LNCAP (cell line): ENCODE results near the gene SHH.

Source experiments
- TF ChIP-seq, protein P1 (sequence below): fragments of 450-650 bp; IDR thresholded peaks from 2 replicates; pipeline ENCODE4 v1.5.1; 2017; ENCODE audit warnings: mild to moderate bottlenecking

The SHH gene

DNA sequence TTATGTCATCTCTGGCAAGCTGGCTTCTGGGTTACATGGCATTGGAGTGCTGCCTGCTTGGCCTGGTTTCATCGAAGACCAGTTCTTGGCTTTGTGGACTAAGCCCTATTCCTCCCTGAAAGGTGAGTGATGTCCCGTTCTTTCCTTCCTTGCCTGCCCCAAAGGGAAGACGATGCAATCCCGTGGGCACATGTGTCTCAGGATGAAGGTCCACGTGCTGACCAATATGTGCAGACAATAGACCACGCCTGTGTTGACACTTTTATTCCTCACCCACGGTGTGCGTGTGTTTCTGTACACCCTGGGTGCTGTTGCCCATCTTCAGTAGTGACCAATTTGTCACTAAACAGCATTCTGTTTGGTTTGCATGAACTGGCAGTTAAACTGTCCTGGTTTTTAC is 28.6 kb upstream of the SHH start:
- TF ChIP-seq, protein P1, sequence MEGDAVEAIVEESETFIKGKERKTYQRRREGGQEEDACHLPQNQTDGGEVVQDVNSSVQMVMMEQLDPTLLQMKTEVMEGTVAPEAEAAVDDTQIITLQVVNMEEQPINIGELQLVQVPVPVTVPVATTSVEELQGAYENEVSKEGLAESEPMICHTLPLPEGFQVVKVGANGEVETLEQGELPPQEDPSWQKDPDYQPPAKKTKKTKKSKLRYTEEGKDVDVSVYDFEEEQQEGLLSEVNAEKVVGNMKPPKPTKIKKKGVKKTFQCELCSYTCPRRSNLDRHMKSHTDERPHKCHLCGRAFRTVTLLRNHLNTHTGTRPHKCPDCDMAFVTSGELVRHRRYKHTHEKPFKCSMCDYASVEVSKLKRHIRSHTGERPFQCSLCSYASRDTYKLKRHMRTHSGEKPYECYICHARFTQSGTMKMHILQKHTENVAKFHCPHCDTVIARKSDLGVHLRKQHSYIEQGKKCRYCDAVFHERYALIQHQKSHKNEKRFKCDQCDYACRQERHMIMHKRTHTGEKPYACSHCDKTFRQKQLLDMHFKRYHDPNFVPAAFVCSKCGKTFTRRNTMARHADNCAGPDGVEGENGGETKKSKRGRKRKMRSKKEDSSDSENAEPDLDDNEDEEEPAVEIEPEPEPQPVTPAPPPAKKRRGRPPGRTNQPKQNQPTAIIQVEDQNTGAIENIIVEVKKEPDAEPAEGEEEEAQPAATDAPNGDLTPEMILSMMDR: no peak

DNA sequence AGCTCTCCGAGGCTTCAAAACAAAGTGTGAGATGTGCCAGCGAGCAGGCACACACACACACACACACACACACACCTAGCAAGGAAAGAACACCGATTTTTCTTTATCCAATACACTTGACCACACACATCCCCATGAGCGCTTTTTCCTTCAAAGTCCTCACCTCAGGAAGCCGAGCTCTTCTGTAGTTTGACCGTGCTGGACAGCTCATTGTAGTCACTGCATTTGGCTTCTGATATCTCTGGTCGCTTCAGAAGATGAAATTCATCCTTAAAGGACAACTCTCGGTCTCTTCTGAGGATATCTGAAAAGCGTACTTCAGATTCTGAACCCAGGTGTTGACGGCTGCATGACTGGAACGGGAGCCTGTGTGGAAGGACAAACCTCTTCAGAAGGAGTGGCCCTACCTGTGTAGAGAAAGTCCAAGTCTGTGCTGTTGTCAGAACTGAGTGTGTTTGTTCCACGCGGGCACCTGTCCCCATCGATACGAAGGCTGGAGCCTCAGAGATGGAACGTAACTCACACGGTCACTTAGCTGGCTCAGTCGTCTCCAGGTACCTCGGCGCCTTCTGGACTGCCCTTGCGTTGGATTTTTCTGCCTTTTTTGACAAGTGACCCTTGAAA is 28.1 kb upstream of the SHH start:
- TF ChIP-seq, protein P1: no peak

DNA sequence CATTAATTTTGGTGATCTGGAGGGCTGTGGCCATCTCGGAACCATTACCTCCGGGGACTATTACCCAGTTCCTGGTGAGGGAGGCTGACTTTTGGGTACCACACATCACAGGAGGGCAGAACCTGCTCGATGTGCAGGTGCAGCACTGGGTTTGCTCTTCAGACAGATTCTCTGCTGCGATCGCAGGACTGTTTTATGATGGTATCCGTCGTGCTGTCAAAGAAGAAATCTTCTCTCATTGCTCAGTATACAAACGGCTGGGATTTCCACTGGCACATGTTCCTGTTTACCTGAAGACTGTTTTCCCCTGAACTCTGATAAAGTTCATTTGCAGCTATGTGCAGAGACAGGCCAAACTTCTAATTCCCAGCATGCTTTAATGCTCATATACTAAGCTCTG is 27.2 kb upstream of the SHH start:
- TF ChIP-seq, protein P1: no peak

DNA sequence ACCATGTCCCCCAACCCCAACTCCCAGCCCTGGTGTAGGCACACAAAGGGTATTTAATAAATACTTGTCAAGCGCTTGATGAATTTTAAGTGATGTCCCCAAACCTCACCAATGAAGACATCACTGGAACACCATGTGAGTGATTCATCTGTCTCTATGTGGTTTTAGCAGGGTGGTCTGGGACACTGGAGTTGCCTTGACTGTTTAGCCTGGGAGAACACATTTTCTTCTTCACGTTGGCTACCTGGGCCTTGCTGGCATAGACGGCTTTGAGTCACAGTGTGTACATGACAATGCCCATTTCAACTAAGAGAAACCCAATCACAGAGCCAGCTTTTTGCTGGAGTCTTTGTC is 24.8 kb upstream of the SHH start:
- TF ChIP-seq, protein P1: no peak

DNA sequence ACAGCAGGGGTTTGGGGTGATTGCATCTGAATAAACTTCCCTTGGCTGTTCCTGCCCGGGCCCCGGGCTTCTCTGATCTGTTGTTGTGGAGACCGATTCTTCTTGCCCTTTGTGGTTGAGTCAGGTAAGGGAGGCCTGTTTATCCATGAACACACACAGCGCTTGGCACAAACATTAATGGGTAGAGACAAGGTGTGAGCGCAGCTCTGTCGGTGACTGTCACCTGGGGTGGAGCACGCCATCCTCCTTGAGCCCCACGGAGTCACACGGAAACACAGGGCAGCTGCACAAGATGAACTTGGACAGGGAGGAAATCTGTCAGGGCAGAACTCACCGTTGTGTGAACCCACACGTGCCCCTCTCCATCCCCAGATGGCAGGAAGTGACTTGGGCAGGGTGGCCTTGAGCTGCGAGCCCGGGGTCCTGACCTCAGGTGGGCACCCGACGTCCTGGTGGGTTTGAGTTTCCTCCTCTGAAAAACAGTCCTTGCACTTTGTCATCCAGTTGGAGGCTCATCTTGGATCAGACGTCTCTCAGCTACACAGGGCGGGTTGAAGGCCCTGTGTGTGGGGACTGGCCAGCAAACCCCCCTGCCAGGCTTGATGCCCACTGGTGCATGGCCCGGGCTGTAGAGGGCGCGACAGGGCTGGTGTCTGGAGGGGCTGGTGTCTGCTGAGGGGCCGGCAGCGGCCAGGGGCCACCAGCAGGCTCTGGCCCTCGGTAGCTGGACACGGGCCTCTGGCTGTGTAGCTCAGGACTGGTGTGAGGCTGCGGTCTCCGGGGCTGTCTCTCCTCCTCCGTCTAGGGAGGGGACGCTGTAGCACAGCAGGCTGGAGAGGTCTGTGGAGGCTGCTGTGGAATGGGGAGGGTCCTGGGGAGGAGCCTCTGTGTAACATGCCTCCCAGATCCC is 24.2 kb upstream of the SHH start:
- TF ChIP-seq, protein P1: no peak

DNA sequence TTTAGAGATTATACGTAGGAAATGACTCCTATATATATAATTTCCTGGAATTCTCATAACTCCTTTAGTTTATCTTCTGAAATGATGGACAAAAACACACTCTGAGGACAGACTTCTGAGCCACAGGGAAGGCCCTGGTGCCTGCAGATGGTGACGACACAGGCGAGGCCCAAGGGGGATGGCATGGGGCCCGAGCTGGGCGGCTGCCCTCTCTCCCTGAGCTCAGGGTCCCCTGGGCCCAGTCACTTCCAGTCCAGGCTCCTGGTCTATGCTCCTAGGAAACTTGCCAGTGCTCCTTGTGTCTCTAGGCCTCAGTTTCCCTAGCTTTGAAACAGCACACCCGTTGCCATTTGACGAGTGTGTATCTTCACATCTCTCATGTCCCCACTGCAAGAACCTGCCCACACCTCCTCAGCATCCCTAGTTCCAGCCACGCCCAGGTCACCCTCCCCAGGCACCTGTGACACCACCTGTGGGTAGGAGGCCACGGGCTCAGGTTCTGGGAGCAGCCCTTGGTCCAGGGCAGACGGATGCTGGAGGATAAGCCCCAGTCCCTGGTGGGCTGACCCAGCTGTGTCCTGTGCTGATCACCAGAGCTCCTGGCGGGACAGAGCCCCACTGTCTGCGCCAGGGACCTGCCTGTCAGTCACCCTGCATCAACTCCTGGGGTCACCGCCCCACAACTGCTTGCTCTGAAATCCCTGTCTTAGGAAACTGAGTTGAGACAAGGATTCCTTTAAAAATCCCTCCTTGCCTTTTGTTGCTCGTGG is 23.4 kb upstream of the SHH start:
- TF ChIP-seq, protein P1: no peak

DNA sequence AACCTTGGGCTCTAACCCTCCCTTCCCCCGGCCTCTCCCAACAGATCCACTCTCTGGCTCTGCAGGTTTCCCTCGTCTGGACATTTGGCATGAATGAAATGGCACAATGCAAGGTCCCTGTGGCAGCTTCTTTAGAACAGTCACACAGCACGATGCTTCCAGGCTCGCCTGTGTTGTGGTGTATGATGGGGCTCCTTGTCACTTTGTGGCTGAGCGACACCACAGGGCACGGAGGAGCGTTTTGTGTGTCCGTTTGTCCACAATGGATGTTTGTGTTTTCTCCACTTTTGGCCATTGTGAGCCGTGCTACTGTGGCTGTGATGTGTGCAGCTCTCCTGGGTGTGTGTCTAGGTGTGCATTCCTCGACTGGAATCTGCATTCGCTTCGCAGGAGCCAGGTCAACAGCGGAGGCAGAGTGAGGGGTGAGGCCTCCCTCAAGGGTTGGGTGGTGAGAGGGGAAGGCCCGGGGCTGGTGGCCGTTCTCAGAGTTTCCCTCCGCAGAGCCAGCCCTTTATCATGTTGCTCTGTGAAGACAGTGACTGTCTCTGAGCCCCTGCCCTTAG is 22.3 kb upstream of the SHH start:
- TF ChIP-seq, protein P1: no peak
